Neutrophil (primary cell): ENCODE results near the gene SPACDR.
A peak's percentile ranks its signal among the peaks of the same experiment; 100 is the strongest.

Experiments used
- H3K27ac ChIP-seq: fragments of 200-600 bp; sonication (generic); 2 replicates; pipeline ENCODE4 v1.5.1; 2016; ENCODE audit warnings: mild to moderate bottlenecking, moderate library complexity
- H3K27me3 ChIP-seq: fragments of 200-600 bp; sonication (generic); 2 replicates; pipeline ENCODE4 v1.6.0; 2016; ENCODE audit warnings: mild to moderate bottlenecking
- H3K36me3 ChIP-seq: fragments of 200-600 bp; sonication (generic); 2 replicates; pipeline ENCODE4 v1.5.1; 2017
- H3K4me1 ChIP-seq, 2 experiments: fragments of 200-600 bp in 1 of 2; sonication (generic) in 1 of 2; 1 replicate in 1 of 2; 2 replicates in 1 of 2; pipeline versions ENCODE4 v1.5.1 to v1.6.1; 2013 to 2016; ENCODE audit warnings: low read depth in 1 of 2, low read length in 1 of 2, mild to moderate bottlenecking in 1 of 2, moderate library complexity in 1 of 2; ENCODE audit not compliant: control insufficient read depth in 1 of 2, insufficient read depth in 1 of 2
- H3K4me3 ChIP-seq, 2 experiments: fragments of 200-600 bp in 1 of 2; sonication (generic) in 1 of 2; 1 replicate in 1 of 2; 2 replicates in 1 of 2; pipeline ENCODE4 v1.5.1; 2013 to 2016; ENCODE audit warnings: low read depth in 1 of 2, low read length in 1 of 2, mild to moderate bottlenecking in 1 of 2, moderate library complexity in 1 of 2
- H3K9me3 ChIP-seq: fragments of 200-600 bp; sonication (generic); 2 replicates; pipeline ENCODE4 v1.5.1; 2016
- CTCF ChIP-seq: fragments of 200-600 bp; sonication (generic); IDR thresholded peaks from 2 replicates; pipeline ENCODE4 v1.5.1; 2016; ENCODE audit warnings: antibody characterized with exemption

The SPACDR gene

GRCh38 chr7:100428199-100428966 is 35.7 kb downstream of the SPACDR start, which contains the start of gene ZCWPW1:
TSS of gene ZCWPW1 (minus strand) at chr7:100428703. CDS start at chr7:100420649, 8,054 bp downstream.
- Histone ChIP-seq H3K36me3 (peaks cover 9% of the 10 kb centered on the region), H3K4me1 (peaks cover 21 to 28% of the 10 kb centered on the region in 2 experiments), H3K27me3 (no peaks in the 10 kb centered on the region), H3K27ac (peak within 1 kb of the TSS; percentile 98), H3K9me3 (no peaks in the 10 kb centered on the region), H3K4me3 (peak within 1 kb of the TSS; percentile 95 to 98)
- peak; percentile 13 for TF ChIP-seq CTCF

GRCh38 chr7:100427762-100428198 is 36.3 kb downstream of the SPACDR start:
- H3K27me3 ChIP-seq: no peaks in the 10 kb centered on the region
- H3K4me3 ChIP-seq: peak overlapping the region; percentile 95 to 98
- peak overlapping the region; percentile 98 for H3K27ac ChIP-seq
- TF ChIP-seq CTCF: no peak
- no peaks in the 10 kb centered on the region for H3K9me3 ChIP-seq
- peaks cover 3% of the 10 kb centered on the region for H3K36me3 ChIP-seq
- H3K4me1 ChIP-seq: peaks cover 21 to 28% of the 10 kb centered on the region in 2 experiments

GRCh38 chr7:100426516-100426915 is 37.5 kb downstream of the SPACDR start:
- Histone ChIP-seq H3K9me3 (no peaks in the 10 kb centered on the region), H3K27me3 (no peaks in the 10 kb centered on the region), H3K36me3 (peaks cover 7% of the 10 kb centered on the region), H3K4me1 (peaks cover 16 to 27% of the 10 kb centered on the region in 2 experiments), H3K27ac (no peak overlapping the region), H3K4me3 (no peak overlapping the region)
- no peak for TF ChIP-seq CTCF

- H3K27me3 ChIP-seq: no peaks in the 10 kb centered on the region
- H3K36me3 ChIP-seq: peaks cover 12% of the 10 kb centered on the region
- no peak for TF ChIP-seq CTCF
- peaks cover 5 to 15% of the 10 kb centered on the region in 2 experiments for H3K4me1 ChIP-seq
- no peaks in the 10 kb centered on the region for H3K9me3 ChIP-seq
- no peak overlapping the region for H3K27ac ChIP-seq
- H3K4me3 ChIP-seq: no peak overlapping the region
Measured at GRCh38 chr7:100425347-100425746, 38.7 kb downstream of the SPACDR start.

GRCh38 chr7:100423315-100423714 is 40.7 kb downstream of the SPACDR start:
- Histone ChIP-seq H3K9me3 (no peaks in the 10 kb centered on the region), H3K27ac (no peak overlapping the region), H3K27me3 (no peaks in the 10 kb centered on the region), H3K36me3 (peaks cover 19% of the 10 kb centered on the region), H3K4me3 (no peak overlapping the region), H3K4me1 (peaks cover 3 to 5% of the 10 kb centered on the region in 2 experiments)
- no peak for TF ChIP-seq CTCF
